IPS-20b (cell line): Measurements from ENCODE around the gene HMGCL.
A peak's percentile ranks its signal among the peaks of the same experiment; 100 is the strongest.
"Not testable (repeated sequence)": the region's sequence is repeated elsewhere in the genome, so short reads cannot be mapped to it uniquely, and the experiment has no call there.

ENCODE experiments used
- H3K27ac ChIP-seq: one replicate; pipeline ENCODE4 v1.5.1; 2013; ENCODE audit warnings: low read length
- H3K27me3 ChIP-seq: 2 replicates; pipeline ENCODE4 v1.6.1; 2013; ENCODE audit warnings: mild to moderate bottlenecking, low read length, inconsistent platforms; ENCODE audit not compliant: insufficient read depth
- H3K36me3 ChIP-seq: 2 replicates; pipeline ENCODE4 v1.6.1; 2013; ENCODE audit warnings: low read depth, mild to moderate bottlenecking, inconsistent platforms, low read length, moderate library complexity; ENCODE audit not compliant: insufficient read depth
- H3K4me1 ChIP-seq: 2 replicates; pipeline ENCODE4 v1.6.1; 2013; ENCODE audit warnings: mild to moderate bottlenecking, control low read depth, inconsistent platforms, low read length, moderate library complexity; ENCODE audit not compliant: insufficient read depth
- H3K4me3 ChIP-seq: 2 replicates; pipeline ENCODE4 v1.5.1; 2013; ENCODE audit warnings: mild to moderate bottlenecking, low read length, inconsistent platforms
- H3K9ac ChIP-seq: 2 replicates; pipeline ENCODE4 v1.6.1; 2013; ENCODE audit warnings: low read depth, mild to moderate bottlenecking, inconsistent platforms, low read length, moderate library complexity
- H3K9me3 ChIP-seq: 2 replicates; pipeline ENCODE4 v1.6.1; 2013; ENCODE audit warnings: mild to moderate bottlenecking, low read depth, low read length, inconsistent platforms; ENCODE audit not compliant: insufficient read depth

Gene HMGCL

GRCh38 chr1:23805025-23805424 lies 20.2 kb downstream of the HMGCL start:
- Histone ChIP-seq H3K27me3 (peaks cover 16% of the 10 kb centered on the region), H3K9ac (no peak overlapping the region), H3K36me3 (no peaks in the 10 kb centered on the region), H3K4me3 (no peak overlapping the region), H3K9me3 (no peaks in the 10 kb centered on the region), H3K4me1 (no peaks in the 10 kb centered on the region), H3K27ac (no peak overlapping the region)

GRCh38 chr1:23804183-23804835 lies 20.9 kb downstream of the HMGCL start:
- no peak overlapping the region for H3K27ac ChIP-seq
- H3K4me3 ChIP-seq: no peak overlapping the region
- H3K9me3 ChIP-seq: no peaks in the 10 kb centered on the region
- peaks cover 16% of the 10 kb centered on the region for H3K27me3 ChIP-seq
- H3K4me1 ChIP-seq: peaks cover 1% of the 10 kb centered on the region; the same call in 1 of the 2 replicates
- H3K36me3 ChIP-seq: no peaks in the 10 kb centered on the region
- no peak overlapping the region for H3K9ac ChIP-seq

GRCh38 chr1:23803674-23804073 lies 21.6 kb downstream of the HMGCL start:
- no peak overlapping the region for H3K4me3 ChIP-seq
- peaks cover 7% of the 10 kb centered on the region; the same call in 1 of the 2 replicates for H3K4me1 ChIP-seq
- peaks cover 4% of the 10 kb centered on the region; the same call in 1 of the 2 replicates for H3K36me3 ChIP-seq
- H3K9ac ChIP-seq: no peak overlapping the region
- no peaks in the 10 kb centered on the region for H3K9me3 ChIP-seq
- H3K27ac ChIP-seq: no peak overlapping the region
- H3K27me3 ChIP-seq: peaks cover 16% of the 10 kb centered on the region

- not testable (repeated sequence) for H3K4me1 ChIP-seq, H3K9me3 ChIP-seq, H3K4me3 ChIP-seq, H3K27ac ChIP-seq, H3K9ac ChIP-seq, H3K36me3 ChIP-seq
- peaks cover 16% of the 10 kb centered on the region for H3K27me3 ChIP-seq
Measured at GRCh38 chr1:23802809-23803342, 22.4 kb downstream of the HMGCL start.

GRCh38 chr1:23801876-23802275 lies 23.4 kb downstream of the HMGCL start:
- peak overlapping the region; percentile 73; the same call in 1 of the 2 replicates for H3K4me3 ChIP-seq
- no peak overlapping the region for H3K9ac ChIP-seq
- peaks cover 16% of the 10 kb centered on the region for H3K27me3 ChIP-seq
- no peaks in the 10 kb centered on the region for H3K9me3 ChIP-seq
- peaks cover 16% of the 10 kb centered on the region for H3K36me3 ChIP-seq
- H3K4me1 ChIP-seq: peaks cover 7% of the 10 kb centered on the region; the same call in 1 of the 2 replicates
- H3K27ac ChIP-seq: no peak overlapping the region

GRCh38 chr1:23801338-23801748 lies 23.9 kb downstream of the HMGCL start:
- Histone ChIP-seq H3K27ac (no peak overlapping the region), H3K27me3 (peaks cover 16% of the 10 kb centered on the region), H3K9ac (peak overlapping the region; percentile 79; the same call in 1 of the 2 replicates), H3K4me1 (peaks cover 7% of the 10 kb centered on the region; the same call in 1 of the 2 replicates), H3K36me3 (peaks cover 21% of the 10 kb centered on the region), H3K9me3 (no peaks in the 10 kb centered on the region), H3K4me3 (peak overlapping the region; percentile 73)

GRCh38 chr1:23800400-23801337 lies 24.6 kb downstream of the HMGCL start, which contains the start of gene GALE:
GALE (minus strand) TSS chr1:23800754; CDS start chr1:23799007, 1,747 bp downstream.
- H3K4me1 ChIP-seq: peaks cover 7% of the 10 kb centered on the region; the same call in 1 of the 2 replicates
- H3K27me3 ChIP-seq: peaks cover 16% of the 10 kb centered on the region
- peak within 1 kb of the TSS; percentile 73 for H3K4me3 ChIP-seq
- no peaks in the 10 kb centered on the region for H3K9me3 ChIP-seq
- H3K27ac ChIP-seq: no peak within 1 kb of the TSS
- peaks cover 25% of the 10 kb centered on the region for H3K36me3 ChIP-seq
- H3K9ac ChIP-seq: peak within 1 kb of the TSS; percentile 79

- Histone ChIP-seq H3K36me3 (peaks cover 31% of the 10 kb centered on the region), H3K9ac (peak overlapping the region; percentile 75), H3K4me1 (peaks cover 7% of the 10 kb centered on the region; the same call in 1 of the 2 replicates), H3K27me3 (peaks cover 16% of the 10 kb centered on the region), H3K9me3 (no peaks in the 10 kb centered on the region), H3K27ac (no peak overlapping the region), H3K4me3 (peak overlapping the region; percentile 73)
Measured at GRCh38 chr1:23799570-23800399, 25.4 kb downstream of the HMGCL start.

GRCh38 chr1:23799255-23799569 lies 26.0 kb downstream of the HMGCL start:
- Histone ChIP-seq H3K27ac (no peak overlapping the region), H3K27me3 (peaks cover 16% of the 10 kb centered on the region), H3K4me3 (peak overlapping the region; percentile 73), H3K9ac (peak overlapping the region; percentile 75; the same call in 1 of the 2 replicates), H3K36me3 (peaks cover 37% of the 10 kb centered on the region), H3K9me3 (no peaks in the 10 kb centered on the region), H3K4me1 (peaks cover 7% of the 10 kb centered on the region; the same call in 1 of the 2 replicates)

- Histone ChIP-seq H3K9ac (no peak overlapping the region), H3K36me3 (peaks cover 39% of the 10 kb centered on the region), H3K27ac (no peak overlapping the region), H3K4me3 (peak overlapping the region; percentile 73), H3K4me1 (peaks cover 7% of the 10 kb centered on the region; the same call in 1 of the 2 replicates), H3K9me3 (no peaks in the 10 kb centered on the region), H3K27me3 (peaks cover 16% of the 10 kb centered on the region)
Measured at GRCh38 chr1:23798662-23799142, 26.5 kb downstream of the HMGCL start.
